ENCODE data around the gene ZNF253. TPM values are rescaled to one million over a fixed set of nuclear protein-coding genes. Genes with fewer than 3 reads are reported as not detected.

ZNF253 gene
- total and polyA plus RNA-seq, 2 experiments from 2014 or later: 31.4 to 44.7 TPM

DNA sequence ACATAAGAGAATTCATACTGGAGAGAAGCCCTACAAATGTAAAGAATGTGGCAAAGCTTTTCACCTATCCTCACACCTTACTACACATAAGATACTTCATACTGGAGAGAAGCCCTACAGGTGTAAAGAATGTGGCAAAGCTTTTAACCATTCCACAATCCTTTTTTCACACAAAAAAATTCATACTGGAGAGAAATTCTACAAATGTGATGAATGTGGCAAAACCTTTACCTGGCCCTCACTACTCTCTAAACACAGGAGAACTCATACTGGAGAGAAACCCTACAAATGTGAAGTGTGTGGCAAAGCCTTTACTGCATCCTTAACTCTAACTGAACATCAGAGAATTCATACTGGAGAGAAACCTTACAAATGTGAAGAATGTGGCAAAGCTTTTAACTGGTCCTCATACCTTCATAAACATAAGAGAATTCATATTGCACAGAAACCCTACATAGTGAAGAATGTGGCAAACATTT, 30.1 kb upstream of the ZNF253 start:
- ATAC-seq: no peak
- H3K4me3 ChIP-seq: no peak overlapping the region
- no peaks in the 10 kb centered on the region; the same call in 1 of the 2 replicates for H3K9me2 ChIP-seq (ENCODE audit: insufficient read depth)
- no peak overlapping the region for H3K4me3 Mint-ChIP-seq
- H3K9me3 Mint-ChIP-seq: peaks cover 79% of the 10 kb centered on the region
- H3K27me3 Mint-ChIP-seq (ENCODE audit: insufficient read depth, low read depth, poor library complexity): no peaks in the 10 kb centered on the region
- H3F3A ChIP-seq (replicated peaks; ENCODE audit: low read depth): no peaks in the 10 kb centered on the region
- no peaks in the 10 kb centered on the region for H3K27me3 ChIP-seq (ENCODE audit: insufficient read depth)
- peaks cover 55% of the 10 kb centered on the region for H3K36me3 Mint-ChIP-seq (ENCODE audit: low read depth)
- no peak for DNase-seq (ENCODE audit: low spot score)
- peaks cover 16% of the 10 kb centered on the region for H3K36me3 ChIP-seq (ENCODE audit: insufficient read depth)
- no peaks in the 10 kb centered on the region for H3K79me2 ChIP-seq (replicated peaks; ENCODE audit: insufficient read depth)
- no peak overlapping the region for H3K4me2 ChIP-seq
- H3K4me1 ChIP-seq (ENCODE audit: insufficient read depth): no peaks in the 10 kb centered on the region
- H3K27ac Mint-ChIP-seq: no peak overlapping the region
- no peak overlapping the region for H2AFZ ChIP-seq
- TF ChIP-seq JUNB (IDR thresholded peaks at IDR 0.05; ENCODE audit: unreplicated experiment): no peak
- TF ChIP-seq POLR2AphosphoS5 (IDR thresholded peaks at IDR 0.05; ENCODE audit: low read depth): no peak
- TF ChIP-seq, protein P1, sequence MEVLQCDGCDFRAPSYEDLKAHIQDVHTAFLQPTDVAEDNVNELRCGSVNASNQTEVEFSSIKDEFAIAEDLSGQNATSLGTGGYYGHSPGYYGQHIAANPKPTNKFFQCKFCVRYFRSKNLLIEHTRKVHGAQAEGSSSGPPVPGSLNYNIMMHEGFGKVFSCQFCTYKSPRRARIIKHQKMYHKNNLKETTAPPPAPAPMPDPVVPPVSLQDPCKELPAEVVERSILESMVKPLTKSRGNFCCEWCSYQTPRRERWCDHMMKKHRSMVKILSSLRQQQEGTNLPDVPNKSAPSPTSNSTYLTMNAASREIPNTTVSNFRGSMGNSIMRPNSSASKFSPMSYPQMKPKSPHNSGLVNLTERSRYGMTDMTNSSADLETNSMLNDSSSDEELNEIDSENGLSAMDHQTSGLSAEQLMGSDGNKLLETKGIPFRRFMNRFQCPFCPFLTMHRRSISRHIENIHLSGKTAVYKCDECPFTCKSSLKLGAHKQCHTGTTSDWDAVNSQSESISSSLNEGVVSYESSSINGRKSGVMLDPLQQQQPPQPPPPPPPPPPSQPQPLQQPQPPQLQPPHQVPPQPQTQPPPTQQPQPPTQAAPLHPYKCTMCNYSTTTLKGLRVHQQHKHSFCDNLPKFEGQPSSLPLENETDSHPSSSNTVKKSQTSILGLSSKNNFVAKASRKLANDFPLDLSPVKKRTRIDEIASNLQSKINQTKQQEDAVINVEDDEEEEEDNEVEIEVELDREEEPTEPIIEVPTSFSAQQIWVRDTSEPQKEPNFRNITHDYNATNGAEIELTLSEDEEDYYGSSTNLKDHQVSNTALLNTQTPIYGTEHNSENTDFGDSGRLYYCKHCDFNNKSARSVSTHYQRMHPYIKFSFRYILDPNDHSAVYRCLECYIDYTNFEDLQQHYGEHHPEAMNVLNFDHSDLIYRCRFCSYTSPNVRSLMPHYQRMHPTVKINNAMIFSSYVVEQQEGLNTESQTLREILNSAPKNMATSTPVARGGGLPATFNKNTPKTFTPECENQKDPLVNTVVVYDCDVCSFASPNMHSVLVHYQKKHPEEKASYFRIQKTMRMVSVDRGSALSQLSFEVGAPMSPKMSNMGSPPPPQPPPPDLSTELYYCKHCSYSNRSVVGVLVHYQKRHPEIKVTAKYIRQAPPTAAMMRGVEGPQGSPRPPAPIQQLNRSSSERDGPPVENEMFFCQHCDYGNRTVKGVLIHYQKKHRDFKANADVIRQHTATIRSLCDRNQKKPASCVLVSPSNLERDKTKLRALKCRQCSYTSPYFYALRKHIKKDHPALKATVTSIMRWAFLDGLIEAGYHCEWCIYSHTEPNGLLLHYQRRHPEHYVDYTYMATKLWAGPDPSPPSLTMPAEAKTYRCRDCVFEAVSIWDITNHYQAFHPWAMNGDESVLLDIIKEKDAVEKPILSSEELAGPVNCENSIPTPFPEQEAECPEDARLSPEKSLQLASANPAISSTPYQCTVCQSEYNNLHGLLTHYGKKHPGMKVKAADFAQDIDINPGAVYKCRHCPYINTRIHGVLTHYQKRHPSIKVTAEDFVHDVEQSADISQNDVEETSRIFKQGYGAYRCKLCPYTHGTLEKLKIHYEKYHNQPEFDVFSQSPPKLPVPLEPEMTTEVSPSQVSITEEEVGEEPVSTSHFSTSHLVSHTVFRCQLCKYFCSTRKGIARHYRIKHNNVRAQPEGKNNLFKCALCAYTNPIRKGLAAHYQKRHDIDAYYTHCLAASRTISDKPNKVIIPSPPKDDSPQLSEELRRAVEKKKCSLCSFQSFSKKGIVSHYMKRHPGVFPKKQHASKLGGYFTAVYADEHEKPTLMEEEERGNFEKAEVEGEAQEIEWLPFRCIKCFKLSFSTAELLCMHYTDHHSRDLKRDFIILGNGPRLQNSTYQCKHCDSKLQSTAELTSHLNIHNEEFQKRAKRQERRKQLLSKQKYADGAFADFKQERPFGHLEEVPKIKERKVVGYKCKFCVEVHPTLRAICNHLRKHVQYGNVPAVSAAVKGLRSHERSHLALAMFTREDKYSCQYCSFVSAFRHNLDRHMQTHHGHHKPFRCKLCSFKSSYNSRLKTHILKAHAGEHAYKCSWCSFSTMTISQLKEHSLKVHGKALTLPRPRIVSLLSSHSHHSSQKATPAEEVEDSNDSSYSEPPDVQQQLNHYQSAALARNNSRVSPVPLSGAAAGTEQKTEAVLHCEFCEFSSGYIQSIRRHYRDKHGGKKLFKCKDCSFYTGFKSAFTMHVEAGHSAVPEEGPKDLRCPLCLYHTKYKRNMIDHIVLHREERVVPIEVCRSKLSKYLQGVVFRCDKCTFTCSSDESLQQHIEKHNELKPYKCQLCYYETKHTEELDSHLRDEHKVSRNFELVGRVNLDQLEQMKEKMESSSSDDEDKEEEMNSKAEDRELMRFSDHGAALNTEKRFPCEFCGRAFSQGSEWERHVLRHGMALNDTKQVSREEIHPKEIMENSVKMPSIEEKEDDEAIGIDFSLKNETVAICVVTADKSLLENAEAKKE (CRISPR knock-in tag; IDR thresholded peaks at IDR 0.05): no peak
- TF ChIP-seq, protein P2, sequence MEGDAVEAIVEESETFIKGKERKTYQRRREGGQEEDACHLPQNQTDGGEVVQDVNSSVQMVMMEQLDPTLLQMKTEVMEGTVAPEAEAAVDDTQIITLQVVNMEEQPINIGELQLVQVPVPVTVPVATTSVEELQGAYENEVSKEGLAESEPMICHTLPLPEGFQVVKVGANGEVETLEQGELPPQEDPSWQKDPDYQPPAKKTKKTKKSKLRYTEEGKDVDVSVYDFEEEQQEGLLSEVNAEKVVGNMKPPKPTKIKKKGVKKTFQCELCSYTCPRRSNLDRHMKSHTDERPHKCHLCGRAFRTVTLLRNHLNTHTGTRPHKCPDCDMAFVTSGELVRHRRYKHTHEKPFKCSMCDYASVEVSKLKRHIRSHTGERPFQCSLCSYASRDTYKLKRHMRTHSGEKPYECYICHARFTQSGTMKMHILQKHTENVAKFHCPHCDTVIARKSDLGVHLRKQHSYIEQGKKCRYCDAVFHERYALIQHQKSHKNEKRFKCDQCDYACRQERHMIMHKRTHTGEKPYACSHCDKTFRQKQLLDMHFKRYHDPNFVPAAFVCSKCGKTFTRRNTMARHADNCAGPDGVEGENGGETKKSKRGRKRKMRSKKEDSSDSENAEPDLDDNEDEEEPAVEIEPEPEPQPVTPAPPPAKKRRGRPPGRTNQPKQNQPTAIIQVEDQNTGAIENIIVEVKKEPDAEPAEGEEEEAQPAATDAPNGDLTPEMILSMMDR (conservative IDR thresholded peaks at IDR 0.05; ENCODE audit: low read depth in 2 of 2): no peak
- TF ChIP-seq EZH2 (IDR thresholded peaks at IDR 0.05; ENCODE audit: low read depth, unreplicated experiment): no peak
- TF ChIP-seq, protein P3, sequence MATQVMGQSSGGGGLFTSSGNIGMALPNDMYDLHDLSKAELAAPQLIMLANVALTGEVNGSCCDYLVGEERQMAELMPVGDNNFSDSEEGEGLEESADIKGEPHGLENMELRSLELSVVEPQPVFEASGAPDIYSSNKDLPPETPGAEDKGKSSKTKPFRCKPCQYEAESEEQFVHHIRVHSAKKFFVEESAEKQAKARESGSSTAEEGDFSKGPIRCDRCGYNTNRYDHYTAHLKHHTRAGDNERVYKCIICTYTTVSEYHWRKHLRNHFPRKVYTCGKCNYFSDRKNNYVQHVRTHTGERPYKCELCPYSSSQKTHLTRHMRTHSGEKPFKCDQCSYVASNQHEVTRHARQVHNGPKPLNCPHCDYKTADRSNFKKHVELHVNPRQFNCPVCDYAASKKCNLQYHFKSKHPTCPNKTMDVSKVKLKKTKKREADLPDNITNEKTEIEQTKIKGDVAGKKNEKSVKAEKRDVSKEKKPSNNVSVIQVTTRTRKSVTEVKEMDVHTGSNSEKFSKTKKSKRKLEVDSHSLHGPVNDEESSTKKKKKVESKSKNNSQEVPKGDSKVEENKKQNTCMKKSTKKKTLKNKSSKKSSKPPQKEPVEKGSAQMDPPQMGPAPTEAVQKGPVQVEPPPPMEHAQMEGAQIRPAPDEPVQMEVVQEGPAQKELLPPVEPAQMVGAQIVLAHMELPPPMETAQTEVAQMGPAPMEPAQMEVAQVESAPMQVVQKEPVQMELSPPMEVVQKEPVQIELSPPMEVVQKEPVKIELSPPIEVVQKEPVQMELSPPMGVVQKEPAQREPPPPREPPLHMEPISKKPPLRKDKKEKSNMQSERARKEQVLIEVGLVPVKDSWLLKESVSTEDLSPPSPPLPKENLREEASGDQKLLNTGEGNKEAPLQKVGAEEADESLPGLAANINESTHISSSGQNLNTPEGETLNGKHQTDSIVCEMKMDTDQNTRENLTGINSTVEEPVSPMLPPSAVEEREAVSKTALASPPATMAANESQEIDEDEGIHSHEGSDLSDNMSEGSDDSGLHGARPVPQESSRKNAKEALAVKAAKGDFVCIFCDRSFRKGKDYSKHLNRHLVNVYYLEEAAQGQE (IDR thresholded peaks at IDR 0.05; ENCODE audit: unreplicated experiment): no peak
- TF ChIP-seq ETS1 (IDR thresholded peaks at IDR 0.05): no peak
- no peak for TF ChIP-seq STAT1 (IDR thresholded peaks at IDR 0.05; ENCODE audit: unreplicated experiment)
- no peak for TF ChIP-seq EZH2phosphoT487 (IDR thresholded peaks at IDR 0.05; ENCODE audit: unreplicated experiment)
- no peaks in the 10 kb centered on the region for H4K20me1 ChIP-seq (replicated peaks; ENCODE audit: insufficient read depth)
- no peak overlapping the region for H3K27ac ChIP-seq (ENCODE audit: low read depth)
- H3K4me1 Mint-ChIP-seq: no peaks in the 10 kb centered on the region
